PFSK-1 (cell line): ENCODE measurements around the gene LARP4B.

Source experiments
- FOXP2 ChIP-seq: optimal IDR thresholded peaks from 2 replicates; pipeline ENCODE3; 2011; ENCODE audit warnings: borderline replicate concordance, control low read depth, inconsistent platforms; ENCODE audit not compliant: insufficient read depth; ENCODE audit errors: extremely low read length, extremely low read depth
- POLR2AphosphoS5 ChIP-seq: IDR thresholded peaks from 2 replicates; pipeline ENCODE4 v1.6.1; 2012; ENCODE audit warnings: low read depth, mild to moderate bottlenecking, control low read depth, low read length, moderate library complexity
- SIN3A ChIP-seq: IDR thresholded peaks from 2 replicates; pipeline ENCODE4 v1.6.1; 2012; ENCODE audit warnings: mild to moderate bottlenecking, low read length, moderate library complexity, borderline replicate concordance; ENCODE audit not compliant: insufficient read depth
- TAF1 ChIP-seq: IDR thresholded peaks from 2 replicates; pipeline ENCODE4 v1.6.1; 2012; ENCODE audit warnings: low read length, control low read depth, borderline replicate concordance; ENCODE audit not compliant: insufficient read depth
- TF ChIP-seq, protein P1 (sequence below), 2 experiments: IDR thresholded peaks; 2 replicates each; pipeline versions ENCODE4 v1.6.1 to v1.8.0; 2011 to 2012; ENCODE audit warnings: low read depth in 2 of 2, low read length in 2 of 2, control low read depth in 1 of 2, inconsistent platforms in 1 of 2, mild to moderate bottlenecking in 1 of 2, moderate library complexity in 1 of 2; ENCODE audit not compliant: insufficient read depth in 1 of 2

Gene LARP4B

DNA sequence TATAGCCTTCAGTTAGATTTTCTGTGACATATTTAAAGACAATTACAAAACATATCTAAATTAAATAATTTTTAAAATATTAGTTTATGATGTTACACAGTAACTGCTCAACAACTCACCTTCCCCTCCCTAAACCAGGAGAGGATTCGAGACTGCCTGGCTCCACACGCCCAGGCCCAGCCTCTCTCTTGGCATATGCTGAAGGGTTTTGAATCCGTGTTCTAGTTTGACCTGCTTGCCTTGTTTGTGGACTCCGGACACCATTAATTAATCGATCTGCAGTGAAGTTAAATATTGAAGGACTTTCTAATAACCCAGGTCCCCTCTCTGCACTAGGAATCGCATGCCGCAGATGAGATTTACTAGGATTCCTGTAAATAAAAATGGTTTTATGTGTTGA lies 106.6 kb downstream of the LARP4B start:
- no peak for TF ChIP-seq FOXP2

DNA sequence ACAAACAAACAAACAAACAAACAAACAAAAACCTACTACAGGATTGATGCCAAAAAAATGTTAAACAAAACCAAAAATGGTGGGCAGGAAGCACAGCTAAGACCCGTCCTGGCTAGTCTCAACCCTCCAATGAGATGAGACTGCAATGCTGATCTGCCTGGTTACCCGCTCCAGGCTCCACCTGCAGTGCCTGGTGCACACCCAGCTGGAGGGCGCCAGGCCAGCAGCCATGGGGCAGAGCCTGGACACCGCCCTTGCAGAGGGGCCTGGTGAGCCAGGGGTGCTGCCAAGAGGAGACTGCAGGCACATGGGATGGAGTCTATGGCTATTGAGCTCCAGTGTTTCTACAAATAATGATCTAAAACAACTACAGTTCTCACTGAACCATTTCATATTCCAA lies 107.0 kb downstream of the LARP4B start:
- TF ChIP-seq, protein P1, sequence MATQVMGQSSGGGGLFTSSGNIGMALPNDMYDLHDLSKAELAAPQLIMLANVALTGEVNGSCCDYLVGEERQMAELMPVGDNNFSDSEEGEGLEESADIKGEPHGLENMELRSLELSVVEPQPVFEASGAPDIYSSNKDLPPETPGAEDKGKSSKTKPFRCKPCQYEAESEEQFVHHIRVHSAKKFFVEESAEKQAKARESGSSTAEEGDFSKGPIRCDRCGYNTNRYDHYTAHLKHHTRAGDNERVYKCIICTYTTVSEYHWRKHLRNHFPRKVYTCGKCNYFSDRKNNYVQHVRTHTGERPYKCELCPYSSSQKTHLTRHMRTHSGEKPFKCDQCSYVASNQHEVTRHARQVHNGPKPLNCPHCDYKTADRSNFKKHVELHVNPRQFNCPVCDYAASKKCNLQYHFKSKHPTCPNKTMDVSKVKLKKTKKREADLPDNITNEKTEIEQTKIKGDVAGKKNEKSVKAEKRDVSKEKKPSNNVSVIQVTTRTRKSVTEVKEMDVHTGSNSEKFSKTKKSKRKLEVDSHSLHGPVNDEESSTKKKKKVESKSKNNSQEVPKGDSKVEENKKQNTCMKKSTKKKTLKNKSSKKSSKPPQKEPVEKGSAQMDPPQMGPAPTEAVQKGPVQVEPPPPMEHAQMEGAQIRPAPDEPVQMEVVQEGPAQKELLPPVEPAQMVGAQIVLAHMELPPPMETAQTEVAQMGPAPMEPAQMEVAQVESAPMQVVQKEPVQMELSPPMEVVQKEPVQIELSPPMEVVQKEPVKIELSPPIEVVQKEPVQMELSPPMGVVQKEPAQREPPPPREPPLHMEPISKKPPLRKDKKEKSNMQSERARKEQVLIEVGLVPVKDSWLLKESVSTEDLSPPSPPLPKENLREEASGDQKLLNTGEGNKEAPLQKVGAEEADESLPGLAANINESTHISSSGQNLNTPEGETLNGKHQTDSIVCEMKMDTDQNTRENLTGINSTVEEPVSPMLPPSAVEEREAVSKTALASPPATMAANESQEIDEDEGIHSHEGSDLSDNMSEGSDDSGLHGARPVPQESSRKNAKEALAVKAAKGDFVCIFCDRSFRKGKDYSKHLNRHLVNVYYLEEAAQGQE (IDR thresholded peaks at IDR 0.05; ENCODE audit: insufficient read depth in 1 of 2, low read depth in 2 of 2, low read length in 2 of 2): no peak
- TF ChIP-seq FOXP2 (no peak), TAF1 (no peak)

DNA sequence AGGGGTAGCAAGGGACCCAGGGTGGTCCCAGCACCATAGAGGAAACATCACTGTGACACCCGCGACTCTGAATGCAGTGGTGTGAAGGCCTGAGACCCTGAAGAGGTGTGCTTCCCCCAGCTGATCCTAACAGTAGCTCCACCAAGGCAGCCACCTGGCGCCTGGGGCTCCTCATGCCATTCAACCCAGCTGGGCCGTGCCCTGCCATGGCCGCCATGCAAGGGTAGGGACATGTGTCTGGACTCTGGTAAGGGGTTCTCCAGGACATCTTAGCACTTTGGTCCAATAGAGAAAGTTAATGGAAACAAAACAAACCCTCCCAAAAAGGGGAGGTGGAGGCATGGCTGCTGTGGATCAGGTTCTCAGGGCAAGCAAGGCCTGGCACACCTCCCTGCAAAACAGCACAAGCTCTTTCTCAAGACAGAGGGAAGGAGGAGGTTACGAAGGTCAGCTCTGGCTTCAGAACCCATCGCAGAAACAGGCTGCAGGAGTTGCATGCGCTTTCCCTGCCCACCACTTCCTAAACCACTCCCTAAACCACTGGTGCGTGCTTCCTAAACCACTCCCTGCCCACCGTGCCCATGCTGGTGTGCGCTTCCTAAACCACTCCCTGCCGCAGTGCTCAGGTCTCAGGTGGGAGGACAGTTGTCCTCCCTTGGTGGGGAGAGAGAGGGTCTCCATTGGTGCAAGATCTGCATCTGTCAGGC lies 108.7 kb downstream of the LARP4B start:
- no peak for TF ChIP-seq TAF1

DNA sequence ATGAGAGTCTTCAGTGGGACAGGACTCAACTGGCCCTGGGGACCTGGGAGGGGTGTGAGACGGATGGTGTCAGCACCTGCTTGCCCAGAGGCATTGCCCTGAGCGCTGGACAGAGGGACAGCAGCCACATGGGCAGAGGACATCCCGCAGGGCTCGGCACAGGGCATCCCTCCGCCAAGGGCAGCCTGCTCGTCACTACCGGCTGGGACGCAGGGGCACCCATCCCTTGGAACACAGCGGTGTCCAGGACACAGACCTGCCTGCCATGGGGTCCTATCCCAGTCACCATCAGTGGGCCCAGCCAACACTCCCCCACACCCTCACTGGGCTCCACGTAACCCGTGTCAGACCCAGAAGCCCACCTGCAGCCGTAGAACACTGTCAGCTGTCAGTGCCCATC lies 109.3 kb downstream of the LARP4B start:
- TF ChIP-seq FOXP2 (no peak), POLR2AphosphoS5 (no peak), SIN3A (no peak), TAF1 (no peak)
- TF ChIP-seq, protein P1 (IDR thresholded peaks at IDR 0.05; ENCODE audit: insufficient read depth in 1 of 2, low read depth in 2 of 2, low read length in 2 of 2): no peak

DNA sequence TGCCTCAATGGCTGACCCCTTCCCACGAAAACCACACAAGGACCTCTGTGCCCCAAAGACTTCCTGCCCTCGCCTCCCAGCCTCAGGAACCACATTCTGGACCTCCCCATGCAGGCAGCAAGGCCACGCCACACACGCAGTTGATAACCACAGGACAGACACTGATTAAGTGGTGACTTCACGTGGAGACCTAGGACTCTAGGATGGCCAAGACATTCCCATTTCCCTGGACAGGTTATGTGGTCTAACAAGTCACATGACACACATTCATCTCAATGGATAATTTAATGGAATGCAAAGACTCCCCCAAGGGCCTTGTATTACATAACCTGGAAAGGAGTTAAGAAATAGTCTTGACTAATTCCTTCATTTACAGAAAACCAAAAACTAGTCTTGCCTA lies 110.2 kb downstream of the LARP4B start:
- TF ChIP-seq FOXP2 (no peak), POLR2AphosphoS5 (no peak), TAF1 (no peak)
- TF ChIP-seq, protein P1 (IDR thresholded peaks at IDR 0.05; ENCODE audit: insufficient read depth in 1 of 2, low read depth in 2 of 2, low read length in 2 of 2): no peak

DNA sequence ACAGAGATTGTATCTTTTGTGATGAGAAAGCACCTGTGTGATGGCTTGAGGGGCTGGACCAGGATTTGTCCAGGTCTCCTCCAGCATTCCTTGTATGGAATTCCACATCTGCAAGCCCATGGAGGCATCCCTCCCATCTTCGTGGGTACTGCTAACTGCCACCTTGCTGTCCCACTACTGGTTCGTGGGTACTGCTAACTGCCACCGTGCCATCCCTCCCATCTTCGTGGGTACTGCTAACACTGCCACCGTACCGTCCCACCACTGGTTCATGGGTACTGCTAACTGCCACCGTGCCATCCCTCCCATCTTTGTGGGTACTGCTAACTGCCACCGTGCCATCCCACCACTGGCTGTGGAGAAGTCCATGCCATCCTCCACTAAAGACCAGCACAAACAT lies 111.7 kb downstream of the LARP4B start:
- TF ChIP-seq TAF1: no peak
- TF ChIP-seq POLR2AphosphoS5: no peak
- no peak for TF ChIP-seq FOXP2
- TF ChIP-seq, protein P1 (IDR thresholded peaks at IDR 0.05; ENCODE audit: insufficient read depth in 1 of 2, low read depth in 2 of 2, low read length in 2 of 2): no peak
- TF ChIP-seq SIN3A: no peak
